Subcutaneous abdominal adipose tissue (tissue), 5 donors: ENCODE data around the gene HADHA.

ENCODE experiments used
- H3K27ac ChIP-seq: one replicate; pipeline ENCODE4 v1.7.0; 2013; ENCODE audit warnings: low read depth, mild to moderate bottlenecking, inconsistent platforms, low read length, moderate library complexity
- H3K27me3 ChIP-seq, 5 donors: one replicate each; pipeline ENCODE4 v1.7.0; 2013; ENCODE audit warnings: low read length in 5 of 5, inconsistent platforms in 1 of 5; ENCODE audit not compliant: control insufficient read depth in 5 of 5, insufficient read depth in 4 of 5
- H3K36me3 ChIP-seq, 5 donors: one replicate each; pipeline ENCODE4 v1.7.0; 2013; ENCODE audit warnings: low read length in 5 of 5; ENCODE audit not compliant: control insufficient read depth in 5 of 5, insufficient read depth in 5 of 5
- H3K4me1 ChIP-seq, 5 donors: one replicate each; pipeline ENCODE4 v1.7.0; 2013; ENCODE audit warnings: low read length in 5 of 5, mild to moderate bottlenecking in 3 of 5, moderate library complexity in 1 of 5; ENCODE audit not compliant: control insufficient read depth in 5 of 5, insufficient read depth in 5 of 5
- H3K4me3 ChIP-seq, 5 donors: one replicate each; pipeline ENCODE4 v1.7.0; 2013; ENCODE audit warnings: low read length in 5 of 5, low read depth in 1 of 5
- H3K9ac ChIP-seq, 5 donors: one replicate each; pipeline ENCODE4 v1.7.0; 2013; ENCODE audit warnings: low read length in 5 of 5, mild to moderate bottlenecking in 4 of 5, moderate library complexity in 3 of 5
- H3K9me3 ChIP-seq, 5 donors: one replicate each; pipeline ENCODE4 v1.7.0; 2013; ENCODE audit warnings: low read length in 5 of 5; ENCODE audit not compliant: control insufficient read depth in 5 of 5
- donor health status: healthy.
- donor health status: healthy.
- donor health status: healthy.
- donor health status: healthy.
- donor health status: healthy.

The HADHA gene

DNA sequence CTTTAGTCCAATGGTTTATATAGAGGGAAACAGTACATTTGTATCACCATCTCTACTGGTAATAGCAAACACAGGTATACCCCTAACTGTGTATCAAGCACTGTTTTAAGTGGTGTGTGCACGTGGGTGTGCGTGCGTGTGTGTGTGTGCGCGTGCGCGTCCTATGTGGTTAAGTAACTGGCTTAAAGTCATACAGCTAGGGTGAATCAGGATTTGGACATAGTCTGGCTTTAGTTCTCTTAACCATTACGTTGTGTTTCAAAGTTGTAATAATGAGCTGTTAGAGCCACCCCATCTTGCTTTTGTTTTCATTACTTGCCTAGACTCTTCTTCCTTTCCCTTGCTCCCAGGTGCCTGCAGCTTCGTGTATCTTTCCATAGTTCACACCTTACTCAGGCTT is 2.4 kb upstream of the HADHA start:
- H3K27me3 ChIP-seq, result no peaks in the 10 kb centered on the region
- no peaks in the 10 kb centered on the region for H3K36me3 ChIP-seq
- H3K27ac ChIP-seq, result peak overlapping the region; percentile 99
- peaks cover 7 to 53% (median 46%) of the 10 kb centered on the region in 5 donors for H3K4me1 ChIP-seq
- no peaks in the 10 kb centered on the region for H3K9me3 ChIP-seq
- H3K9ac ChIP-seq, result no peak overlapping the region
- H3K4me3 ChIP-seq, result peak overlapping the region in 4 of 5 donors; percentile 2 to 28 (median 14)

DNA sequence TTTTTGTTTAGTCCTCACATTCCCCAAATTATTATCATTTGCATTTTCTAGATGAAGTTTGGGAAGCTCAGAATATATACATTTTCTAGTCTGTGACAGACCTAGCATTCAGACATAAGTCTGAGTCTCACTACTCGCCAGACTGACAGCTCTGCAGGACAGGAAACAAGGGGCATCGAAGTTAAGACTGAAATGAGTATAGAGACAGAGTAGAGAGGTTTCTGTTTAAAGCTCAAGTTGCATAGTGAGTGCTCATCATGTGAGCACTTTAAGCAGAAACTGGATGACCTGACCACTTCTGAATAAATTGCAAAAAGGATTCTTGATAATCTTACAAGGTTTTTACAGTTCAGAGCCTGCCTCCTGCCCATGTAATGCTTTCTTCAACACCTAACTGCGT is 1.4 kb upstream of the HADHA start:
- H3K9ac ChIP-seq, result peak overlapping the region; percentile 94 to 99 (median 98)
- peak overlapping the region; percentile 99 for H3K27ac ChIP-seq
- peaks cover 7 to 56% (median 47%) of the 10 kb centered on the region in 5 donors for H3K4me1 ChIP-seq
- H3K27me3 ChIP-seq, result no peaks in the 10 kb centered on the region
- no peaks in the 10 kb centered on the region for H3K9me3 ChIP-seq
- no peaks in the 10 kb centered on the region for H3K36me3 ChIP-seq
- H3K4me3 ChIP-seq, result peak overlapping the region; percentile 86 to 99 (median 96)

DNA sequence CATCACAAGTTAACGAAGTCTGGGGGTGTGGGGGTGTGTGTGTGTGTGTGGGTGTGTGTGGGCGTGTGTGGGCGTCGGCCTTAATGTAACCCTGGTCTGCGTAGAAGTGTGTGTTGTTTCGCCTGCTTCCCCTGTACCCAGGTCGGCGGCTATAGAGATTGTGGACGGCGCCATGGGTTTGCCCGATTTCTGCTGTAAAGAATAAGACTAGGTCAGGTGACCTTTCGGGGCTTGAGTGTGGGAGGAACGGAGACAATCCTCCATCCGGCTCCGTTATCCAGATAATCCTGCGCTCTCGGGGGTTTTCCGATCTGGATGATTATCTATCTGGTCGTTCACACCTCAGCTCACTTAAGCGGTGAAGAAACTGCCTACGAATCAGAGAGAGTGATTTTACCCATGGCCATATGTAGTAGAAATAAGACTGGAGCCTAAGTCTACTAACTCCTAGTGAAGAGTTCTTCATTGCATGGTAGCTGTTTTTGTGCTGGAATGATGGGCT is 850 bp upstream of the HADHA start:
- H3K9ac ChIP-seq, result peak overlapping the region; percentile 94 to 99 (median 98)
- peaks cover 7 to 61% (median 52%) of the 10 kb centered on the region in 5 donors for H3K4me1 ChIP-seq
- H3K27ac ChIP-seq, result peak overlapping the region; percentile 99
- H3K9me3 ChIP-seq, result no peaks in the 10 kb centered on the region
- peak overlapping the region; percentile 86 to 99 (median 96) for H3K4me3 ChIP-seq
- H3K36me3 ChIP-seq, result no peaks in the 10 kb centered on the region
- no peaks in the 10 kb centered on the region for H3K27me3 ChIP-seq

DNA sequence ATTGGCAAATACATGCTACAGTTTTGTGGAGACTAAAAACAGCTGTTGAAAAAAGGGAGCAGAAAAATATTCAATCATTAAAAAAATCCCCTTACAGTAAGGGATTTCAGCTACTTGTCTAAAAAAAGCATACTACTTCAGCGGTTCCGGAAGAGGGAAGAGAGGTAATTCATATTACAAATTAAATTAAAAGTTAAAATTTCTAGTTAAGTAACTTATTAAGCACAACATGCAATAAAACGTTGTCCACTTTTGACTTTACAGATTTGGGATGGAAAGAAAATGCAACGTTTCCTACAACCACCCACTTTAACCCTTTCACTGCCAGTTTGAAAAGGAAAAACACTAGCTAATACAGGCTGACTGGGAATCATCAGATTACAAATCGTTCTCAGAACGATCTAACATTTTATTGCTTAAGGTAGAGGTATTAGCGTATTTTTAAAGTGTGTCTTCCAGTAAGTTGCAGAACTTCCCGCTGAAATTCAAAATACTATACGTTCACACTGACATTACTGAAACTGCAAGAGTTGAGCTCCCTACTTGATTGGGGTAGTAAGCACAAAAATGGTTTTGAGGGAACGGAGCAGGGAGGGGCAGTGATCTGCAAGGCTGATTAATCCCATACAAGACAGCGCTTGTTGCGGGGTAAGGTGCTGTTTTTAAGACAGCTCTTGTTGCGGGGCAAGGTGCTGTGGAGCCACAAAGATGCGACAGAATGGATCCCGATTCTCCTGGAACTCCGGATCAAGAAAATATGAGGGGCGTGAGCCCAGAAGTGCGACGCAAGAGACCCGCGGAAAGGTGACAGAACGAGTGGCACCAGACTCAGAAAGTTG is 743 bp downstream of the HADHA start:
- peak overlapping the region; percentile 95 to 99 (median 98) for H3K9ac ChIP-seq
- H3K27ac ChIP-seq, result peak overlapping the region; percentile 99
- H3K4me1 ChIP-seq, result peaks cover 7 to 76% (median 56%) of the 10 kb centered on the region in 5 donors
- H3K4me3 ChIP-seq, result peak overlapping the region; percentile 86 to 99 (median 97)
- H3K36me3 ChIP-seq, result no peaks in the 10 kb centered on the region
- no peaks in the 10 kb centered on the region for H3K9me3 ChIP-seq
- H3K27me3 ChIP-seq, result no peaks in the 10 kb centered on the region

DNA sequence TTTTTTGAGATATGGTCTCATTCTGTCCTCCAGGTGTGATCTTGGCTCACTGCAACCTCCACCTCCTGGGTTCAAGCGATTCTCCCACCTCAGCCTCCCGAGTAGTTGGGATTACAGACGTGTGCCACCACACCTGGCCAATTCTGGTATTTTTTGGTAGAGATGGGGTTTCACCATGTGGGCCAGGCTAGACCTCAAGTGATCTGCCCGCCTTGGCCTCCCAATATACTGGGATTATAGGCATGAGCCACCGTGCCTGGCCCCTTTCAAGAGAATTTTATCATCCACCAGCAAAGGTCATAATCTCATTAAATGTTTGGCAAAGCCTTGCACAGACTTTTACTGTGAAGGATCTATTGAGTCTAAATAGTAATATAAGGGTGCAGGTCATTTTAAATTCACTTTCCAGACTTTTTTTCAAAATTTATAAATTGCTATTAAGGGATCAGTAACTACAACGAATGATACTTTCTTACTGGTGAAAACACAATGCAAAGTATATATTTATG is 2.5 kb downstream of the HADHA start:
- Histone ChIP-seq H3K4me1 (peaks cover 7 to 80% (median 62%) of the 10 kb centered on the region in 5 donors), H3K9me3 (no peaks in the 10 kb centered on the region), H3K36me3 (peaks cover 1 to 15% (median 7%) of the 10 kb centered on the region in 5 donors), H3K27me3 (no peaks in the 10 kb centered on the region), H3K4me3 (no peak overlapping the region), H3K9ac (no peak overlapping the region), H3K27ac (no peak overlapping the region)

DNA sequence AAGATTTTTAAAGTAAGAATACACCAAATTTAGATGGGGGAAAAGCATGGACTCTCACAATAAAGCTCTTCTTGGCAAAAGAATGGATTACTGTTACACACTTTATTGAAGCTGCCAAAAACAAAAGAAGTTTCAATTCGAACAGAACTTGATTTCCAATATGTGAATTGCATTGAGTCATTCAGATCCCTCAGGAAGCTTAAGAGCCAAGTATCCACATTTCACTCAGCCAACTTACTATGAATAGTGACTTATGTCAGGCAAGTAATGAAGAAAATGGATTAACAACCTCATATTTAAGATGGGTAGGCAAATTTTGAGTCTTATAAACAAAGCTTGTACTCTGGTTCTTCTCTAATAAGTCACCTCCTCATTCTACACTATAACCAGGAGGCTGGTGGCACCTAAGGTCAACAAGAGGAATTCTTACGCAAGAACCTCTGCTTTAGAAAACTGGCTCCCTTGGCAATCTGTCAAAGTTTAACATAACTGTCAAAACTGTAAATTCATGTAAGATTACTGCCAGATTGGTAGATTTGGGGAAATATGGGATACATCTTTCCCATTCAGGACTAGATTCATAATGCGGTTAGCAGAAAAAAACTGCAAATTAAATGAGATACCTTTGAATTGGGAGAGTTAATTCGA is 6.0 kb downstream of the HADHA start:
- Histone ChIP-seq H3K36me3 (peaks cover 21 to 47% (median 36%) of the 10 kb centered on the region in 5 donors), H3K27me3 (no peaks in the 10 kb centered on the region), H3K9ac (peak overlapping the region in 1 of 5 donors; percentile 25), H3K4me1 (peaks cover 0 to 57% (median 37%) of the 10 kb centered on the region in 5 donors), H3K9me3 (no peaks in the 10 kb centered on the region), H3K27ac (peak overlapping the region; percentile 82), H3K4me3 (no peak overlapping the region)

DNA sequence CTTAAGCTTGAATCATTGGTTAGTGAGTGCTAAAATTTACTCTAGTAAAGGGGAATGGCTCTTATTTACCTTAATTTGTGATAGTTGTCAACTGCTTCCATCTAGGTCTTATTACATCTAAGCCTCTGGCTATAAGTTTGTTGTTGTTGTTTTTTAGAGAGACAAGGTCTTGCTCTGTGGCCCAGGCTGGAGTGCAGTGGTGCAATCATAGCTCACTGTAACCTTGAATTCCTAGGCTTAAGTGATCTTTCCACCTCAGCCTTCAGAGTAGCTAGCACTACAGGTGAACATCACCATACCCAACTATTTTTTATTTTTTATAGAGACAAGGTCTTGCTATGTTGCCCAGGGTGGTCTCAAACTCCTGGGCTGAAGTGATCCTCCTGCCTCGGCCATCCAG is 6.6 kb downstream of the HADHA start:
- no peak overlapping the region for H3K4me3 ChIP-seq
- peak overlapping the region; percentile 79 for H3K27ac ChIP-seq
- peak overlapping the region in 1 of 5 donors; percentile 25 for H3K9ac ChIP-seq
- no peaks in the 10 kb centered on the region for H3K27me3 ChIP-seq
- peaks cover 25 to 53% (median 42%) of the 10 kb centered on the region in 5 donors for H3K36me3 ChIP-seq
- H3K4me1 ChIP-seq, result peaks cover 0 to 52% (median 31%) of the 10 kb centered on the region in 5 donors
- no peaks in the 10 kb centered on the region for H3K9me3 ChIP-seq

DNA sequence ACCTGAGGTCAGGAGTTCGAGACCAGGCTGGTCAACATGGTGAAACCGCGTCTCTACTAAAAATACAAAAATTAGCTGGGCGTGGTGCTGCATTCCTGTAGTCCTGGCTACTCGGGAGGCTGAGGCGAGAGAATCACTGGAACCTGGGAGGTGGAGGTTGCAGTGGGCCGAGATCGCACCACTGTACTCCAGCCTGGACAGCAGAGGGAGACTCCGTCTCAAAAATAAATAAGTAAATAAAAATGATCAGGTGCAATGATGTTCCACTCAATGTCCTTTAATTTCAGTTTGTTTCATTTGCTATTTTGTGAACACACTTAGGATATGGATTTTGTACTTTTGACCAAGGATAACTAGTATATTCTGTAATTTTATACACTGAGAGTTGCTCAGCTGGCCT is 9.3 kb downstream of the HADHA start:
- H3K27me3 ChIP-seq, result no peaks in the 10 kb centered on the region
- H3K36me3 ChIP-seq, result peaks cover 38 to 77% (median 63%) of the 10 kb centered on the region in 5 donors

DNA sequence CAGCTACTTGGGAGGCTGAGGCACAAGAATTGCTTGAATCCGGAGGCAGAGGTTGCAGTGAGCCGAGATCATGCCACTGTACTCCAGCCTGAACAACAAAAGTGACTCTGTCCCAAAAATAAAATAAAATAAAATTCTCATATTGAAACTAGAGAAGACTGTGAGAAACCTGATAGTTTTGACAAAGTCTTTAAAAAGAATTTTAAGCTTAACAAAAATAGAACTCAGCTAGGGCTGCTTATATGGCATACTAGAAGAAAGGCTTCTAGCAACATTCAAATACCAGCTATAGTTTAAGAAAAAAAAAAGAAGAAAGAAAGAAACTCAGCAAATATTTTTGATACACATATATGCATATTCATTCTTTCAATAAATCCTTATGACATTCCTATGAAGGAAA is 13.6 kb downstream of the HADHA start:
- Histone ChIP-seq H3K9ac (no peak overlapping the region), H3K4me3 (no peak overlapping the region), H3K9me3 (peaks cover 0 to 4% (median 0%) of the 10 kb centered on the region in 5 donors), H3K4me1 (no peaks in the 10 kb centered on the region), H3K36me3 (peaks cover 42 to 93% (median 79%) of the 10 kb centered on the region in 5 donors), H3K27me3 (no peaks in the 10 kb centered on the region), H3K27ac (no peak overlapping the region)

More for the DNA sequence above, 9.3 kb downstream of the HADHA start:
- Histone ChIP-seq H3K4me3 (no peak overlapping the region), H3K27ac (no peak overlapping the region), H3K9me3 (no peaks in the 10 kb centered on the region), H3K4me1 (peaks cover 0 to 24% (median 11%) of the 10 kb centered on the region in 5 donors), H3K9ac (no peak overlapping the region)
